Bronchial epithelial cell (primary cell): ENCODE results near the gene MARCHF10. TPM values are rescaled to one million over a fixed set of nuclear protein-coding genes. Genes with fewer than 3 reads are reported as not detected.

ENCODE experiments used
- DNase-seq: peaks from one replicate; pipeline ENCODE4 v3.0.0-alpha.2; 2010; ENCODE audit warnings: low read depth
- FAIRE-seq: peaks from 2 replicates; lab custom pipeline; 2011; peaks lifted over from hg19 to GRCh38; lab: Jason Lieb, UNC
- H3K27me3 ChIP-seq: 2 replicates; pipeline ENCODE4 v1.5.1; 2011; ENCODE audit warnings: low read length; ENCODE audit not compliant: control insufficient read depth, insufficient read depth
- H3K36me3 ChIP-seq: 2 replicates; pipeline ENCODE4 v1.5.1; 2011; ENCODE audit warnings: low read length; ENCODE audit not compliant: control insufficient read depth, insufficient read depth
- H3K4me3 ChIP-seq: 2 replicates; pipeline ENCODE4 v1.5.1; 2011; ENCODE audit warnings: mild to moderate bottlenecking, low read depth, low read length, control low read depth
- total RNA-seq: library from RNA; depleted of rRNA; stranded (reverse); fragments of >200 nt; gene quantifications from 2 replicates; pipeline ENCODE4 v1.2.1, GENCODE V29; 2014
- TF ChIP-seq, protein P1 (sequence below): IDR thresholded peaks from 2 replicates; pipeline ENCODE4 v1.5.1; 2011; ENCODE audit warnings: mild to moderate bottlenecking, moderate library complexity, low read length, control low read depth, inconsistent platforms; ENCODE audit not compliant: insufficient read depth, severe bottlenecking

MARCHF10 gene
- total RNA-seq, 1 donor from 2014 or later, result not detected

DNA sequence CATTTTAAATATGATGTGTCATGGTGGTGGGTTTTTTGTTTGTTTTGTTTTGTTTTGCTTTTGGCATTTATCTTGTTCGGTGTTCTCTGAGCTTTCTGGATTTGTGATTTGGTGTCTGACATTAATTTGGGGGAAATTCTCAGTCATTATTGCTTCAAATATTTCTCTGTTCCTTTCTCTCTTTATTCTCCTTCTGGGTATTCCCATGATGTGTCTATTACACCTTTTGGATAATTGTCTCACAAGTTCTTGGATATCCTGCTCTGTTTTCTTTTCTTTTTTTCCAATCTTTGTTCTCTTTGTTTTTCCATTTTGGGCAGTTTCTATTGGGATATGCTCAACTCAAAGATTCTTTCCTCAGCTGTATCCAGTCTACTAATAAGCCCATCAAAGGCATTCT, 88.5 kb downstream of the MARCHF10 start:
- TF ChIP-seq, protein P1, sequence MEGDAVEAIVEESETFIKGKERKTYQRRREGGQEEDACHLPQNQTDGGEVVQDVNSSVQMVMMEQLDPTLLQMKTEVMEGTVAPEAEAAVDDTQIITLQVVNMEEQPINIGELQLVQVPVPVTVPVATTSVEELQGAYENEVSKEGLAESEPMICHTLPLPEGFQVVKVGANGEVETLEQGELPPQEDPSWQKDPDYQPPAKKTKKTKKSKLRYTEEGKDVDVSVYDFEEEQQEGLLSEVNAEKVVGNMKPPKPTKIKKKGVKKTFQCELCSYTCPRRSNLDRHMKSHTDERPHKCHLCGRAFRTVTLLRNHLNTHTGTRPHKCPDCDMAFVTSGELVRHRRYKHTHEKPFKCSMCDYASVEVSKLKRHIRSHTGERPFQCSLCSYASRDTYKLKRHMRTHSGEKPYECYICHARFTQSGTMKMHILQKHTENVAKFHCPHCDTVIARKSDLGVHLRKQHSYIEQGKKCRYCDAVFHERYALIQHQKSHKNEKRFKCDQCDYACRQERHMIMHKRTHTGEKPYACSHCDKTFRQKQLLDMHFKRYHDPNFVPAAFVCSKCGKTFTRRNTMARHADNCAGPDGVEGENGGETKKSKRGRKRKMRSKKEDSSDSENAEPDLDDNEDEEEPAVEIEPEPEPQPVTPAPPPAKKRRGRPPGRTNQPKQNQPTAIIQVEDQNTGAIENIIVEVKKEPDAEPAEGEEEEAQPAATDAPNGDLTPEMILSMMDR, result no peak
- Histone ChIP-seq H3K27me3 (no peaks in the 10 kb centered on the region), H3K4me3 (no peak overlapping the region), H3K36me3 (no peaks in the 10 kb centered on the region)
- no peak for FAIRE-seq
- DNase-seq, result no peak

DNA sequence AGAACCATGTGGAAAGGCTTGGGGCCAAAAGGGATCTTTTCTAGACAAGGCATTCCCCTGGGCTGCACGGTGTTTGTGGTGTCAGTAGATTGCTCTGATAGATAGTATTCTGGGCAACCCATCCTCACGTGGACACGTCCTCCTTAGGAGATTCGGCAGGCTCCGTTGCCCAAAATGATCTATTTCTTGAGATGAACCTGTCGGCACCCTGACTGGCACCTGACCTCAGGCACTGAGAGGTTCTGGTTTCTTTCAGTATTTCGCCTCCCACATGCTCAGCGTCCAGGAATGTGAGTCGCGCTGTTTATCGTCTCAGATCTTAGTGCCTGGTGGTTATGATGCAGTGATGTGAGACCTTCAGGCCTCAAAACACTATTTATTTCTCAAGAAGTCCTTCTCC, 89.7 kb downstream of the MARCHF10 start:
- H3K4me3 ChIP-seq, result no peak overlapping the region
- TF ChIP-seq, protein P1, result no peak
- no peaks in the 10 kb centered on the region for H3K27me3 ChIP-seq
- no peak for FAIRE-seq
- no peaks in the 10 kb centered on the region for H3K36me3 ChIP-seq
- DNase-seq, result no peak

DNA sequence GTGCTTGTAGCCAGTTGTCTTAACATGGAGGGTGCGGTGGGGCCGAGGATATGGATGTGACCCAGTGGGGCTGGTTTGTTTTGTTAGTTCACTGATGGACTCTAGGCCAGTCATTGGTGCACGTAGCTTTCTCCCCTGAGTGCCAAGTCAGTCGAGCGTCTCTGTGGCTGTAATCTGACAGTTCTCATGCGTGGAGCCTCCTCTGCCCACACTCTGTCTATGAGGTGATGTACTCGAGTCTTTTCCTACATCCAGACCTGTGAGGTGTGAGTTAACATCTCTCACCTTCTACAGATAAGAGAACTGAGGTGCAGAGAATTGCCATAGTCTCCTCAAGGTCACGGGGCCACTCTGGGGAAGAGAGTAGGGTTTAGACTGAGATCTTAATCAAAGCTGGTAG, 90.2 kb downstream of the MARCHF10 start:
- Histone ChIP-seq H3K36me3 (no peaks in the 10 kb centered on the region), H3K27me3 (no peaks in the 10 kb centered on the region), H3K4me3 (no peak overlapping the region)
- TF ChIP-seq, protein P1, result no peak
- no peak for DNase-seq
- no peak for FAIRE-seq

DNA sequence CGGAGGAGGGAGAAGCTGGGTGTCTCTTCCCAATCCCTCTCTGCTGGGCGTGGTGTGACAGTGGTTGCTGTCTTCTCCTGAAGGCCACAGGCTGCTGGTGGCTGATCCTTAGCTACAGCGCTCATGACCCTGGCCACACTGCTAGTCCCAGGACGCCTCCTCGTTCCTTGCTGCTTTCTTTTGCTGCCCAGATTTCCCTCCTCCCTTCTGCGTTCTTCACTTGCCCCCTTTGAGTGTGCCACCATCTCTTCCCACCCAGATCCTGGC, 90.6 kb downstream of the MARCHF10 start:
- no peaks in the 10 kb centered on the region for H3K27me3 ChIP-seq
- FAIRE-seq (no peak), DNase-seq (no peak)
- H3K36me3 ChIP-seq, result no peaks in the 10 kb centered on the region
- TF ChIP-seq, protein P1, result no peak
- H3K4me3 ChIP-seq, result no peak overlapping the region

DNA sequence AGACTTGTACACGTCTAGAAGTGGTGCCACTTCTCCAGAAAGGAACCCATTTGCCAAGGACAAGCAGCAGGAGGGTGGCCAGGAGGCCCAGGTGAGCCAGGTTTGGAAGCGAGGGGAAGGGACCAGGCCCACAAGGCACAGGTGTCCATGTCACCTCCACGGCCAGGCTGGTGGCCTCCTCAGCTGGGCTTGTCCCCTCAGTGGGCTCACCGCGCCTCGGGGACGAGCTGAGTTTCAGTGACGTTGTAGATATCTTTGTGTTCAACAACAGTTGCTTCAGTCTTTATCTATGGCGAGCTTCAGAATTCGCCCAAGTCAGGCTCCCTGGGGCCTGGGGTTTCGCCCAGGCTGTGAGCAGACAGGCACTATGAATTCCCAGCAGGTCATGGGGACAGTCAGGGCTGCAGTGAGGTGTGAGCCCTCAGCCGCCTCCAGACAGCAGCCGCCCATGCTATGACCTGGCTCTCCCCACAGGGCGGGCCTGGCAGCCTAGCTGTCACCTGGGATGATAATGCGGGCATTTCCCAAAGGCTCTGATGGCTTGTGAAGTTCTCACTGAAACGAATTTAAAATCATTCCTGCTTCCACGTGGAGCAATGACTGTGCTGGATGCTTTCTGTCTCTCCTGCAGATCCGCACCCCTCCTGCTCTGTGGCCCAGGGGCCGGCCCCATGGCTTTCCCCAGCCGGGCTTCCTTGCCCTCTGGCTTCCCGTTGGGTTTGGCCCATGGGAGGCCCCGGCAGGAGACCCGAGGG, 91.1 kb downstream of the MARCHF10 start:
- H3K36me3 ChIP-seq, result no peaks in the 10 kb centered on the region
- H3K27me3 ChIP-seq, result no peaks in the 10 kb centered on the region
- FAIRE-seq, result no peak
- TF ChIP-seq, protein P1, result no peak
- no peak for DNase-seq
- H3K4me3 ChIP-seq, result no peak overlapping the region

DNA sequence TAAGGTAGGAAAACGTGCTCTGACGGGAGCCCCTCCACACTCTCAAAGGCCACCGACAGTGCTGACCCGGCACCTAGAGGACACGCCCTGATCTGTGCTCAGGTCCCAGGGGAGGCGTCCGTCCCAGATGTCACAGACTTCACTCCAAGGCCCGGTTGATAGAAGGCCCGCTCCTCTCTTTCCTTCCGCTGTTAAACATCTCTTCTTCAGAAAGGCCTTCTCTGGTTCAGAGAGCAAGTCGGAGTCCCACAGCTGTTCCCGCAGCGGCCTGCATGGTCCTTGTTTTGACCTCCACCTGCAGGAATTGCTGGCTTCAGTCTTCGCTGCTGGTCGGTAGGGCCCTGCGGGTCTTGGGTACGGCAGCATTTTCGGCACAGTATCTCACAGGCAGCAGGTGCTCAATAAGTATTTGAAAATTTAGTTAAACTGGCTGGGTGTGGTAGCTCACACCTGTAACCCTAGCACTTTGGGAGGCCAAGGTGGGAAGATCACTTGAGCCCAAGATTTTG, 92.2 kb downstream of the MARCHF10 start:
- TF ChIP-seq, protein P1, result no peak
- no peak overlapping the region for H3K4me3 ChIP-seq
- no peak for FAIRE-seq
- no peak for DNase-seq
- no peaks in the 10 kb centered on the region for H3K27me3 ChIP-seq
- no peaks in the 10 kb centered on the region for H3K36me3 ChIP-seq
